ENCODE results near the gene TIPARP. TPM values are rescaled to one million over a fixed set of nuclear protein-coding genes. Genes with fewer than 3 reads are reported as not detected.
A peak's percentile ranks its signal among the peaks of the same experiment; 100 is the strongest.

TIPARP gene
- total and polyA plus RNA-seq, 2 of the 13 experiments (the other 11 are each of a cell fraction or from before 2014, with no cell fraction given), result 7.3 to 19.7 TPM

DNA sequence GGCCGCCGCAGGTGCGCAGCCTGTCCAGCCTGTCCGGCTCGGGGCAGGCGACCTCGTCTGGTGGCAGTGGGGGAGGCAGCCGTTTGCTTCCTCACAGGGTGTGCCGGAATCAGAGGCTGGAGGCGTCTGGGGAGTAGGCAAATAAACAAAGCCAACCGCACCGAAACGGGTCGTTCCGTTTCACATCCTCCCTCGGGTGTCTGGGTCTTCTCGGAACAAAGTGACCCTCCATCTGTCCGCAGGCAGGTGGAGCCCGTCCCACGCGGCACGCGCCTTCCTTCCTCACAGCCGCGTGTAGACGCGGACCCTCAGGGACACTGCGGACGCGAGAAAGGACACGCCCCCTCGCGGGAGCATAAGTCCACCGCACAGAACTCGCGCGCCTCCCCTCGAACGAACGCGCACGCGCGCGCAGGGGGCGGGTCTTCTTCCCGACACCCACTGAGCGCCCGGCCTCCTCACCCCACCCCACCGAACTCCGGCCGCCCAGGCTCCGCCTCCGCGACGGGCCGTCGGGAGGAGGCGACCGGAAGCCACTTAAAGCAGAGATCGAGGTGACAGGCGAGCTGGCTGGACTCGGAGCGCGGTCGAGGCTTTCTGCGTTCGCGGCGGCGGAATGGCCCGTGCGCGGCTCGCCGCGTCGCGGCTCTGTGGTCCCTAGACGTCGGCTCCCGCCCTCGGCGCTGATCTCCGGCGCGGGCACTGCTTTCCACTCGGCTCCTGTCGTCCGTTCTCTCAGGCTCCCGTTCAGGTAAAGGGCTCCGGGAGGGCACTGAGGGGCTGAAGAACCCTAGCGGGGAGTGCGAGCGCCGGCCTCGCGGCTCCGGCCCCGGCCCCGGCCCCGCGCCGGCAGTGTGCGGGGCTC, at the start of gene TIPARP (continued):
- TF ChIP-seq, protein P1, sequence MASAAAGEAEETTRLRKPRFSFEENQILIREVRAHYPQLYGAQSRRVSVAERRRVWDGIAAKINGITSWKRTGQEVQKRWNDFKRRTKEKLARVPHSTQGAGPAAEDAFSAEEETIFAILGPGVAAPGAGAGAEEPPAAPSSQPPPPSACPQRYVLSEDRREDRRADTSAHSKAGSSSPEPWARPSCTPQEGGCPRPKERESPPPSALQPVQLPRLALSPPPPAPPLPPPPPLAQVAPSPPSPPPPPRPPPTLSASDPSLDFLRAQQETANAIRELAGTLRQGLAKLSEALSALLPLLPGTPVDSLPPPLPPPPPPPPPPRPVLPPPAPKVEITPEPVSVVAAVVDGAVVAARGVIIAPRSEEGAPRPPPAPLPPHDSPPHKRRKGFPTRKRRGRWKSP (CRISPR knock-in tag; IDR thresholded peaks at IDR 0.05), result no peak
- TF ChIP-seq TBX2 (CRISPR knock-in tag; IDR thresholded peaks at IDR 0.05; ENCODE audit: borderline replicate concordance) (peak; percentile 97), JUNB (CRISPR knock-in tag; IDR thresholded peaks at IDR 0.05; ENCODE audit: borderline replicate concordance) (peak; percentile 4; the same call in 1 of the 2 replicates), ZNF253 (CRISPR knock-in tag; IDR thresholded peaks at IDR 0.05; ENCODE audit: borderline replicate concordance) (no peak), HOXA5 (CRISPR knock-in tag; IDR thresholded peaks at IDR 0.05) (peak; percentile 83), KLF16 (CRISPR knock-in tag; IDR thresholded peaks at IDR 0.05) (peak in 1 of 2 experiments; percentile 93; a peak in 2 of 4 replicates), YEATS2 (CRISPR knock-in tag; IDR thresholded peaks at IDR 0.05; ENCODE audit: borderline replicate concordance) (peak; percentile 83; the same call in 1 of the 2 replicates), ZNF747 (CRISPR knock-in tag; IDR thresholded peaks at IDR 0.05; ENCODE audit: borderline replicate concordance) (peak; percentile 79; the same call in 1 of the 2 replicates), ZNF557 (CRISPR knock-in tag; IDR thresholded peaks at IDR 0.05) (0 out of 2 replicates have a peak, but pooled peaks have one; percentile 53), ZNF12 (CRISPR knock-in tag; IDR thresholded peaks at IDR 0.05) (peak; percentile 84), PRPF4 (IDR thresholded peaks at IDR 0.05; ENCODE audit: low read depth, low read length, poor library complexity, severe bottlenecking) (no peak), MIER2 (CRISPR knock-in tag; IDR thresholded peaks at IDR 0.05) (0 out of 2 replicates have a peak, but pooled peaks have one; percentile 58), ZNF232 (CRISPR knock-in tag; IDR thresholded peaks at IDR 0.05; ENCODE audit: borderline replicate concordance) (peak; percentile 83), REL (CRISPR knock-in tag; conservative IDR thresholded peaks at IDR 0.05) (peak; percentile 90; the same call in 1 of the 2 replicates)
- TF ChIP-seq, protein P2, sequence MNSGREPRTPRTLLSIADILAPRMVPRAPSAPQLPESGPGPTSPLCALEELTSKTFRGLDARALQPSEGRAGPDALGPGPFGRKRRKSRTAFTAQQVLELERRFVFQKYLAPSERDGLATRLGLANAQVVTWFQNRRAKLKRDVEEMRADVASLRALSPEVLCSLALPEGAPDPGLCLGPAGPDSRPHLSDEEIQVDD (CRISPR knock-in tag; IDR thresholded peaks at IDR 0.05; ENCODE audit: borderline replicate concordance), result no peak
- TF ChIP-seq, protein P3, sequence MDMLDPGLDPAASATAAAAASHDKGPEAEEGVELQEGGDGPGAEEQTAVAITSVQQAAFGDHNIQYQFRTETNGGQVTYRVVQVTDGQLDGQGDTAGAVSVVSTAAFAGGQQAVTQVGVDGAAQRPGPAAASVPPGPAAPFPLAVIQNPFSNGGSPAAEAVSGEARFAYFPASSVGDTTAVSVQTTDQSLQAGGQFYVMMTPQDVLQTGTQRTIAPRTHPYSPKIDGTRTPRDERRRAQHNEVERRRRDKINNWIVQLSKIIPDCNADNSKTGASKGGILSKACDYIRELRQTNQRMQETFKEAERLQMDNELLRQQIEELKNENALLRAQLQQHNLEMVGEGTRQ (IDR thresholded peaks at IDR 0.05; ENCODE audit: low read depth, low read length), result no peak
- TF ChIP-seq, protein P3 (CRISPR knock-in tag; IDR thresholded peaks at IDR 0.05; ENCODE audit: borderline replicate concordance), result peak; percentile 14; the same call in 1 of the 2 replicates
- TF ChIP-seq, protein P4, sequence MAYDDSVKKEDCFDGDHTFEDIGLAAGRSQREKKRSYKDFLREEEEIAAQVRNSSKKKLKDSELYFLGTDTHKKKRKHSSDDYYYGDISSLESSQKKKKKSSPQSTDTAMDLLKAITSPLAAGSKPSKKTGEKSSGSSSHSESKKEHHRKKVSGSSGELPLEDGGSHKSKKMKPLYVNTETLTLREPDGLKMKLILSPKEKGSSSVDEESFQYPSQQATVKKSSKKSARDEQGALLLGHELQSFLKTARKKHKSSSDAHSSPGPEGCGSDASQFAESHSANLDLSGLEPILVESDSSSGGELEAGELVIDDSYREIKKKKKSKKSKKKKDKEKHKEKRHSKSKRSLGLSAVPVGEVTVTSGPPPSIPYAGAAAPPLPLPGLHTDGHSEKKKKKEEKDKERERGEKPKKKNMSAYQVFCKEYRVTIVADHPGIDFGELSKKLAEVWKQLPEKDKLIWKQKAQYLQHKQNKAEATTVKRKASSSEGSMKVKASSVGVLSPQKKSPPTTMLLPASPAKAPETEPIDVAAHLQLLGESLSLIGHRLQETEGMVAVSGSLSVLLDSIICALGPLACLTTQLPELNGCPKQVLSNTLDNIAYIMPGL (CRISPR knock-in tag; IDR thresholded peaks at IDR 0.05; ENCODE audit: borderline replicate concordance in 1 of 2, low read depth in 1 of 2), result peak; percentile 96 to 99
- TF ChIP-seq, protein P5, sequence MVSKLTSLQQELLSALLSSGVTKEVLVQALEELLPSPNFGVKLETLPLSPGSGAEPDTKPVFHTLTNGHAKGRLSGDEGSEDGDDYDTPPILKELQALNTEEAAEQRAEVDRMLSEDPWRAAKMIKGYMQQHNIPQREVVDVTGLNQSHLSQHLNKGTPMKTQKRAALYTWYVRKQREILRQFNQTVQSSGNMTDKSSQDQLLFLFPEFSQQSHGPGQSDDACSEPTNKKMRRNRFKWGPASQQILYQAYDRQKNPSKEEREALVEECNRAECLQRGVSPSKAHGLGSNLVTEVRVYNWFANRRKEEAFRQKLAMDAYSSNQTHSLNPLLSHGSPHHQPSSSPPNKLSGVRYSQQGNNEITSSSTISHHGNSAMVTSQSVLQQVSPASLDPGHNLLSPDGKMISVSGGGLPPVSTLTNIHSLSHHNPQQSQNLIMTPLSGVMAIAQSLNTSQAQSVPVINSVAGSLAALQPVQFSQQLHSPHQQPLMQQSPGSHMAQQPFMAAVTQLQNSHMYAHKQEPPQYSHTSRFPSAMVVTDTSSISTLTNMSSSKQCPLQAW (CRISPR knock-in tag; IDR thresholded peaks at IDR 0.05), result peak; percentile 94
